Activated CD8-positive, alpha-beta T cell treated with anti-CD3 and anti-CD28 coated beads for 36 hours (primary cell): ENCODE results near the gene PEX7. TPM values are rescaled to one million over a fixed set of nuclear protein-coding genes. Genes with fewer than 3 reads are reported as not detected.

Source experiments
- ATAC-seq: fragments of 200-7000 bp; cut with Tn5 transposase; one replicate; pipeline ENCODE4 v1.10.0; 2021; ENCODE audit warnings: mild to moderate bottlenecking, moderate library complexity
- CTCF ChIA-PET: fragments of 350-600 bp; sonication (Branson Sonifier 250); formaldehyde crosslinking; loops from one replicate; lab custom pipeline; 2021; ENCODE audit warnings: antibody characterized with exemption; lab: Charles Lee
- POLR2A ChIA-PET: fragments of 350-600 bp; sonication (Branson Sonifier 250); formaldehyde crosslinking; loops from one replicate; lab custom pipeline; 2021; ENCODE audit warnings: antibody characterized with exemption; lab: Charles Lee
- DNase-seq: peaks from one replicate; pipeline ENCODE4 v3.0.0-alpha.2; 2020
- H3K27ac Mint-ChIP-seq: one replicate; pipeline ENCODE4 v1.8.0; 2021; ENCODE audit warnings: mild to moderate bottlenecking, mixed read lengths
- H3K27me3 Mint-ChIP-seq: one replicate; pipeline ENCODE4 v1.8.0; 2021; ENCODE audit warnings: mixed read lengths
- H3K36me3 Mint-ChIP-seq: one replicate; pipeline ENCODE4 v1.8.0; 2021; ENCODE audit warnings: low read depth, mixed read lengths
- H3K4me1 Mint-ChIP-seq: one replicate; pipeline ENCODE4 v1.8.0; 2021; ENCODE audit warnings: low read depth, mixed read lengths
- H3K4me3 Mint-ChIP-seq: one replicate; pipeline ENCODE4 v1.8.0; 2021; ENCODE audit warnings: mild to moderate bottlenecking, moderate library complexity, mixed read lengths
- H3K9me3 Mint-ChIP-seq: one replicate; pipeline ENCODE4 v1.8.0; 2021; ENCODE audit warnings: mixed read lengths
- intact Hi-C: fragments of 100-400 bp; cut with micrococcal nuclease; formaldehyde crosslinking; loops from one replicate; pipeline ENCODE4 v1.10.0; 2022
- total RNA-seq, 2 experiments: library from RNA; stranded (reverse); gene quantifications; one replicate each; pipeline ENCODE4 v1.2.3, GENCODE V29; 2021
- TF ChIP-seq, protein P1 (sequence below): fragments of 200-600 bp; IDR thresholded peaks from one replicate; pipeline ENCODE4 v1.8.0; 2022; ENCODE audit warnings: antibody characterized with exemption, mild to moderate bottlenecking

PEX7 gene
- total RNA-seq, 2 experiments from 2014 or later = 4.5 to 6.0 TPM

DNA sequence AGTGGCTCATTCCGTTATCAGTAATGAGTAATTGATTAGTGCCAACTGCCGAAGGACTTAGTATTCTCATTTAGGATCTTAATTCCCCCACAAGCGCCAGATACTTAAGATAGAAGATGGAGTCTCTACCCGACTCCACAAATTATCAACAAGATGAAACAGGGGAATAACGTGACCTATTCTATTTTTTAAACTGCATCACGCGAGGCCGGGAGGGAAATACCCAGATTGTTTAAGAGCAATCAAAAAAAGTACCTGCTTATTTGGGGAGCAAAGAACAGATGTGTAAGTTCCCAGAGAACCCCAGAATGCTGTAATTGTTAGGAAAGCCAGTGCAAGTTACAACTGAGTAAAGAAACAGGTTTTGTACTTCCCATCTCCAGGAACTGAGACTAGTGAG lies 29.0 kb upstream of the PEX7 start:
- TF ChIP-seq, protein P1, sequence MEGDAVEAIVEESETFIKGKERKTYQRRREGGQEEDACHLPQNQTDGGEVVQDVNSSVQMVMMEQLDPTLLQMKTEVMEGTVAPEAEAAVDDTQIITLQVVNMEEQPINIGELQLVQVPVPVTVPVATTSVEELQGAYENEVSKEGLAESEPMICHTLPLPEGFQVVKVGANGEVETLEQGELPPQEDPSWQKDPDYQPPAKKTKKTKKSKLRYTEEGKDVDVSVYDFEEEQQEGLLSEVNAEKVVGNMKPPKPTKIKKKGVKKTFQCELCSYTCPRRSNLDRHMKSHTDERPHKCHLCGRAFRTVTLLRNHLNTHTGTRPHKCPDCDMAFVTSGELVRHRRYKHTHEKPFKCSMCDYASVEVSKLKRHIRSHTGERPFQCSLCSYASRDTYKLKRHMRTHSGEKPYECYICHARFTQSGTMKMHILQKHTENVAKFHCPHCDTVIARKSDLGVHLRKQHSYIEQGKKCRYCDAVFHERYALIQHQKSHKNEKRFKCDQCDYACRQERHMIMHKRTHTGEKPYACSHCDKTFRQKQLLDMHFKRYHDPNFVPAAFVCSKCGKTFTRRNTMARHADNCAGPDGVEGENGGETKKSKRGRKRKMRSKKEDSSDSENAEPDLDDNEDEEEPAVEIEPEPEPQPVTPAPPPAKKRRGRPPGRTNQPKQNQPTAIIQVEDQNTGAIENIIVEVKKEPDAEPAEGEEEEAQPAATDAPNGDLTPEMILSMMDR = no peak
- ATAC-seq (no peak), DNase-seq (peak; percentile 50)
- intact Hi-C loops = loop anchor here (1.0 kb wide), 1 partner anchor 149 kb away; no protein-coding TSS in a partner anchor
- H3K27ac Mint-ChIP-seq = peak overlapping the region; percentile 96
- H3K36me3 Mint-ChIP-seq = peaks cover 3% of the 10 kb centered on the region
- POLR2A ChIA-PET = interaction anchor here (0.9 to 2.9 kb wide), 6 partner anchors 30 to 150 kb away, joined by 3 to 29 read pairs (median 6); partner anchors contain the start of gene PEX7
- H3K4me3 Mint-ChIP-seq = peak overlapping the region; percentile 83
- H3K27me3 Mint-ChIP-seq = no peaks in the 10 kb centered on the region
- CTCF ChIA-PET = interaction anchor here (1.2 to 6.3 kb wide), 12 partner anchors 10 to 186 kb away, joined by 4 to 370 read pairs (median 15); no protein-coding TSS in a partner anchor
- no peaks in the 10 kb centered on the region for H3K9me3 Mint-ChIP-seq
- H3K4me1 Mint-ChIP-seq = peaks cover 27% of the 10 kb centered on the region

- TF ChIP-seq, protein P1 = no peak
- Mint-ChIP-seq H3K4me1 (peaks cover 13% of the 10 kb centered on the region), H3K27me3 (no peaks in the 10 kb centered on the region), H3K4me3 (no peak overlapping the region), H3K27ac (no peak overlapping the region), H3K9me3 (no peaks in the 10 kb centered on the region), H3K36me3 (no peaks in the 10 kb centered on the region)
- ATAC-seq = no peak
- DNase-seq = no peak
- CTCF ChIA-PET = interaction anchor here (0.8 to 6.3 kb wide), 3 partner anchors 56 to 188 kb away, joined by 3 to 95 read pairs (median 4); no protein-coding TSS in a partner anchor
- intact Hi-C loops = no loop called here
- POLR2A ChIA-PET = interaction anchor here (1.6 to 1.7 kb wide), 2 partner anchors 28 to 30 kb away, joined by 4 to 5 read pairs; partner anchors contain the start of gene PEX7
Measured at GRCh38 chr6:136795386-136795785, 27.0 kb upstream of the PEX7 start.

DNA sequence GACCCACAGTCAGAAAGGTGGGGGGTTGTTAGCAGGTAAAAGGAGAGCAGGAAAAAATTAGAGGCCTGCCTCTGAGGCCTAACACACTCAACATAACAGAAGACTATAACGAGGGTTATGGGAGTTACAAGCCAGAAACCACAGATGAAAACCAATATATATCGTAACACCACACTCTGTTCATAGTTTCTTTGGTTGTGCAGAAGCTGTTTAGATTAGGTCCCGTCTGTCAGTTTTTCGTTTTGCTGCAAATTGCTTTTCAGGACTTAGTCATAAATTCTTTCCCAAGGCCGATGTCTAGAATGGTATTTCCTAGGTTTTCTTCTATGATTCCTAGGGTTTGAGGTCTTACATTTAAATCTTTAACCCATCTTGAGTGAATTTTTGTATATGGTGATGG lies 26.4 kb upstream of the PEX7 start:
- Mint-ChIP-seq H3K4me3 (no peak overlapping the region), H3K9me3 (no peaks in the 10 kb centered on the region), H3K36me3 (no peaks in the 10 kb centered on the region), H3K27ac (no peak overlapping the region), H3K27me3 (no peaks in the 10 kb centered on the region), H3K4me1 (peaks cover 9% of the 10 kb centered on the region)
- TF ChIP-seq, protein P1 = no peak
- intact Hi-C loops = no loop called here
- POLR2A ChIA-PET = no interaction called here
- ATAC-seq = no peak
- CTCF ChIA-PET = interaction anchor here (1.2 to 6.3 kb wide), 2 partner anchors 151 to 189 kb away, joined by 3 to 95 read pairs; no protein-coding TSS in a partner anchor
- no peak for DNase-seq

- Mint-ChIP-seq H3K27me3 (peaks cover 3% of the 10 kb centered on the region), H3K27ac (no peak overlapping the region), H3K36me3 (no peaks in the 10 kb centered on the region), H3K9me3 (no peaks in the 10 kb centered on the region), H3K4me3 (no peak overlapping the region), H3K4me1 (peaks cover 6% of the 10 kb centered on the region)
- TF ChIP-seq, protein P1 = no peak
- intact Hi-C loops = no loop called here
- DNase-seq = no peak
- ChIA-PET POLR2A (no interaction called here), CTCF (interaction anchor here (1.1 to 6.3 kb wide), 3 partner anchors 11 to 201 kb away, joined by 3 to 95 read pairs (median 3); no protein-coding TSS in a partner anchor)
- ATAC-seq = no peak
Measured at GRCh38 chr6:136798044-136798443, 24.3 kb upstream of the PEX7 start.

DNA sequence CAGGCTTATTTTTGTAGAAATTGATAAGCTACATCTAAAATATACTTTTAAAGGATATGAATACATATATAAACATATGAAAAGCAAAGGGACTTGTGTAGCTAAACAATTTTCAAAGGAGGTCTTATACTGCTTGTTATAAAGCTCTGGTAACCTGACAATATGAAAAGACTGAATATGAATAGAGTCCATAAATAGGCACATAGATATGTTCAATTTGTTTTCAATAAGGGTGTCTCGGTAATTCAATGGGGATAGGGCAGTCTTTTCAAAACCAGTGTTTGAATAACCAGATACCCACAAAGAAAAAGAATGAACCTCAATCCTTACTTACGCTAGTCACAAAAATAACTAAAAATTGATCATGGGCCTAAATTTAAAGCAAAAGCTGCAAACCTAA lies 20.8 kb upstream of the PEX7 start:
- POLR2A ChIA-PET = interaction anchor here (0.6 kb wide), 1 partner anchor 33 kb away, joined by 3 read pairs; no protein-coding TSS in a partner anchor
- intact Hi-C loops = no loop called here

More for the DNA sequence above, 20.8 kb upstream of the PEX7 start:
- no peak for ATAC-seq
- H3K9me3 Mint-ChIP-seq = no peaks in the 10 kb centered on the region
- TF ChIP-seq, protein P1 = no peak
- CTCF ChIA-PET = interaction anchor here (2.1 to 3.6 kb wide), 2 partner anchors 9 to 22 kb away, joined by 4 to 14 read pairs; partner anchors contain the start of gene MAP3K5
- H3K27ac Mint-ChIP-seq = no peak overlapping the region
- no peaks in the 10 kb centered on the region for H3K4me1 Mint-ChIP-seq
- H3K4me3 Mint-ChIP-seq = no peak overlapping the region
- H3K36me3 Mint-ChIP-seq = no peaks in the 10 kb centered on the region
- no peak for DNase-seq
- H3K27me3 Mint-ChIP-seq = peaks cover 3% of the 10 kb centered on the region
